A549 (cell line): ENCODE measurements around the gene TCF7L2.

Experiments used
- BHLHE40 ChIP-seq: IDR thresholded peaks from 2 replicates; pipeline ENCODE4 v1.6.1; 2012; ENCODE audit warnings: low read depth, low read length, inconsistent platforms
- CTCF ChIP-seq: fragments of >200 bp; sonication (Bioruptor Twin); formaldehyde crosslinking; IDR thresholded peaks from 3 replicates; pipeline ENCODE4 v1.5.1; 2016
- EHF ChIP-seq: fragments of 250-450 bp; sonication (Bioruptor Pico); IDR thresholded peaks from 2 replicates; pipeline ENCODE4 v1.5.0; 2020; ENCODE audit warnings: mild to moderate bottlenecking
- EP300 ChIP-seq, 2 experiments: fragments of >200 bp; sonication (Bioruptor Twin); formaldehyde crosslinking; IDR thresholded peaks; 2 replicates in 1 of 2; 3 replicates in 1 of 2; pipeline ENCODE4 v1.6.1; 2016 to 2017
- HEYL ChIP-seq: fragments of 250-450 bp; sonication (Bioruptor Pico); IDR thresholded peaks from 2 replicates; pipeline ENCODE4 v1.8.0; 2021; ENCODE audit warnings: mild to moderate bottlenecking, moderate library complexity
- JUN ChIP-seq, 2 experiments: fragments of >200 bp; sonication (Bioruptor Twin); formaldehyde crosslinking; IDR thresholded peaks; 2 replicates in 1 of 2; 3 replicates in 1 of 2; pipeline ENCODE4 v1.6.1; 2016 to 2017
- MAX ChIP-seq: IDR thresholded peaks from 2 replicates; pipeline ENCODE4 v1.6.1; 2012
- PBX3 ChIP-seq: IDR thresholded peaks from 2 replicates; pipeline ENCODE4 v1.6.1; 2012
- POLR2A ChIP-seq: IDR thresholded peaks from 2 replicates; pipeline ENCODE4 v1.6.1; 2012; ENCODE audit warnings: mild to moderate bottlenecking, low read length
- REST ChIP-seq: fragments of 200-600 bp; sonication (generic); IDR thresholded peaks from 2 replicates; pipeline ENCODE4 v1.6.1; 2016; ENCODE audit warnings: antibody characterized with exemption, mild to moderate bottlenecking, moderate library complexity
- SMC3 ChIP-seq: fragments of >200 bp; sonication (Bioruptor Twin); formaldehyde crosslinking; IDR thresholded peaks from 3 replicates; pipeline ENCODE4 v1.6.1; 2018; ENCODE audit warnings: inconsistent platforms
- USF2 ChIP-seq: fragments of 450-650 bp; IDR thresholded peaks from 2 replicates; pipeline ENCODE4 v1.6.1; 2014; ENCODE audit warnings: antibody characterized with exemption
- ZFP36 ChIP-seq: fragments of 450-650 bp; IDR thresholded peaks from 2 replicates; pipeline ENCODE4 v1.6.1; 2014; ENCODE audit warnings: borderline replicate concordance; ENCODE audit not compliant: partially characterized antibody

- TF ChIP-seq JUN (IDR thresholded peaks at IDR 0.05) = no peak
- no peak for TF ChIP-seq PBX3
- no peak for TF ChIP-seq POLR2A
- no peak for TF ChIP-seq SMC3
- no peak for TF ChIP-seq REST
- TF ChIP-seq CTCF = no peak
- TF ChIP-seq ZFP36 = no peak
- TF ChIP-seq USF2 = no peak
- TF ChIP-seq BHLHE40 = no peak
- no peak for TF ChIP-seq MAX
- TF ChIP-seq EHF (CRISPR knock-in tag) = no peak
- TF ChIP-seq EP300 (IDR thresholded peaks at IDR 0.05) = no peak
- no peak for TF ChIP-seq HEYL
Observed at GRCh38 chr10:112918771-112919170, 31.3 kb upstream of the TCF7L2 start.
